Naive thymus-derived CD4-positive, alpha-beta T cell (primary cell): ENCODE results near the gene STH. TPM values are rescaled to one million over a fixed set of nuclear protein-coding genes. Genes with fewer than 3 reads are reported as not detected.

Source experiments
- ATAC-seq: fragments of 150-1000 bp; cut with Tn5 transposase; 2 replicates; pipeline ENCODE4 v1.10.0; 2021; ENCODE audit warnings: mild to moderate bottlenecking, moderate library complexity
- CTCF ChIA-PET: fragments of 350-600 bp; sonication (Branson Sonifier 250); formaldehyde crosslinking; loops from one replicate; lab custom pipeline; 2021; ENCODE audit warnings: antibody characterized with exemption; lab: Charles Lee
- POLR2A ChIA-PET: fragments of 350-600 bp; sonication (Branson Sonifier 250); formaldehyde crosslinking; loops from one replicate; lab custom pipeline; 2021; ENCODE audit warnings: antibody characterized with exemption, inconsistent platforms; lab: Charles Lee
- DNase-seq, 9 donors: peaks; one replicate each; pipeline versions ENCODE4 v3.0.0 to v3.0.0-alpha.2; 2020 to 2022; ENCODE audit warnings: mixed read lengths in 1 of 9
- H3K27ac ChIP-seq: one replicate; pipeline ENCODE4 v1.7.0; 2013; ENCODE audit warnings: mild to moderate bottlenecking, low read depth, low read length, moderate library complexity
- H3K27me3 ChIP-seq, 2 donors: one replicate each; pipeline ENCODE4 v1.7.0; 2013; ENCODE audit warnings: low read length in 2 of 2, mild to moderate bottlenecking in 2 of 2, moderate library complexity in 2 of 2; ENCODE audit not compliant: control insufficient read depth in 2 of 2, insufficient read depth in 2 of 2
- H3K36me3 ChIP-seq, 3 experiments: 1 replicate in 2 of 3; 2 replicates in 1 of 3; pipeline ENCODE4 v1.7.0; 2013; ENCODE audit warnings: low read length in 3 of 3, mild to moderate bottlenecking in 3 of 3, moderate library complexity in 1 of 3; ENCODE audit not compliant: insufficient read depth in 3 of 3, control insufficient read depth in 2 of 3
- H3K4me1 ChIP-seq, 2 donors: one replicate each; pipeline ENCODE4 v1.7.0; 2013; ENCODE audit warnings: low read length in 2 of 2, mild to moderate bottlenecking in 2 of 2, moderate library complexity in 1 of 2; ENCODE audit not compliant: control insufficient read depth in 2 of 2, insufficient read depth in 2 of 2
- H3K4me3 ChIP-seq: 2 replicates; pipeline ENCODE4 v1.7.0; 2013; ENCODE audit warnings: mild to moderate bottlenecking, low read length
- H3K9me3 ChIP-seq, 3 experiments: 1 replicate in 2 of 3; 2 replicates in 1 of 3; pipeline ENCODE4 v1.7.0; 2013; ENCODE audit warnings: low read length in 3 of 3; ENCODE audit not compliant: control insufficient read depth in 2 of 3
- H3K27ac Mint-ChIP-seq, 9 donors: one replicate each; pipeline ENCODE4 v1.8.0; 2020 to 2022; ENCODE audit warnings: mixed read lengths in 9 of 9, mild to moderate bottlenecking in 8 of 9, moderate library complexity in 5 of 9, inconsistent platforms in 2 of 9
- H3K27me3 Mint-ChIP-seq, 5 donors: one replicate each; pipeline ENCODE4 v1.8.0; 2021 to 2022; ENCODE audit warnings: mixed read lengths in 5 of 5, mild to moderate bottlenecking in 1 of 5
- H3K36me3 Mint-ChIP-seq, 5 donors: one replicate each; pipeline ENCODE4 v1.8.0; 2020 to 2022; ENCODE audit warnings: mixed read lengths in 5 of 5, mild to moderate bottlenecking in 3 of 5, inconsistent platforms in 1 of 5
- H3K4me1 Mint-ChIP-seq, 7 donors: one replicate each; pipeline ENCODE4 v1.8.0; 2020 to 2022; ENCODE audit warnings: mixed read lengths in 7 of 7, mild to moderate bottlenecking in 3 of 7, inconsistent platforms in 1 of 7
- H3K4me3 Mint-ChIP-seq, 10 donors: one replicate each; pipeline ENCODE4 v1.8.0; 2020 to 2022; ENCODE audit warnings: mild to moderate bottlenecking in 10 of 10, mixed read lengths in 10 of 10, moderate library complexity in 6 of 10, inconsistent platforms in 2 of 10
- H3K9me3 Mint-ChIP-seq, 11 donors: one replicate each; pipeline ENCODE4 v1.8.0; 2020 to 2022; ENCODE audit warnings: mixed read lengths in 11 of 11, mild to moderate bottlenecking in 4 of 11, inconsistent platforms in 1 of 11, moderate library complexity in 1 of 11
- intact Hi-C, 2 donors: fragments of 100-400 bp; cut with micrococcal nuclease; formaldehyde crosslinking; loops; one replicate each; pipeline ENCODE4 v1.15.1; 2023
- polyA plus RNA-seq, 2 donors: library from polyadenylated mRNA; unstranded; fragments of 300-500 nt; fragmentation: Illumina TruSeq; gene quantifications; one replicate each; pipeline ENCODE4 v1.2.3, GENCODE V29; 2021
- total RNA-seq, 6 experiments: library from RNA in 5 of 6; stranded (reverse) in 5 of 6; gene quantifications; 1 replicate in 5 of 6; 2 replicates in 1 of 6; pipeline ENCODE4 v1.2.3 and lab custom pipeline; 2021 to 2026

STH gene
- total and polyA plus RNA-seq, 7 experiments from 2014 or later: not detected

DNA sequence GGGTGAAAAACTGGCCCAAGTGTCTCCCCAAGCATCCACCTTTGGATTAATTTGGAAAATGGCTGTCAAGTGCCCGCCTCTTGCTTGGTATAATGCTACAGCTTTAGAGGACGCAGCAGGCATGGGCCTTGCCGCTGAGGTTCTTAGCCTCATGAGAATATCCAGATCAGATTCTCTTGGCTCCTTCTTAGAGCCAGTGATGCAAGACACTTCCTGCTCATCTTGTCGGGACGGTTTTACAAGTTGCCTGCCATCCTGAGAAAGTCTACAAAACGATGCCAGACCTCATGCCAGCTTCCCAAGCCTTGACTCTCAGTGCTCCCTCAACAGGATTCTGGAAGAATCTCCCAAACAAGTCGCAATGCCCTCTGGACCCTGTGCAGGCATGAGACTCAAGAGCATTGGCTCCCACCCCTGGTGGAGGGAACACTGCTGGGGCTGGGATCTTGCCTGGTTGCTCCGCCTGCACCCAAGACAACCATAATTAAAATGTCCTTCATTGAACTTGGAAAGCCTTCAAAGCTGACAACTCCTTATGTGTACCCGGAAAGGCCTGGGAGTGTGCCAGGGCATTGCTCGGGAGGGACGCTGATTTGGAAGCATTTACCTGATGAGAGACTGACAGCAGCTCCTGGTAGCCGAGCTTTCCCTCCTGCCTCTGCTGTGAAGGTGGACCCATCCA, 25.8 kb upstream of the STH start:
- peaks cover 0 to 11% (median 5%) of the 10 kb centered on the region in 5 donors for H3K27me3 Mint-ChIP-seq
- peaks cover 0 to 10% (median 2%) of the 10 kb centered on the region in 11 donors for H3K9me3 Mint-ChIP-seq
- H3K4me1 Mint-ChIP-seq: no peaks in the 10 kb centered on the region
- H3K4me3 Mint-ChIP-seq: no peak overlapping the region
- DNase-seq: no peak
- ChIA-PET POLR2A (no interaction called here), CTCF (no interaction called here)
- Histone ChIP-seq H3K9me3 (no peaks in the 10 kb centered on the region), H3K36me3 (no peaks in the 10 kb centered on the region), H3K4me1 (no peaks in the 10 kb centered on the region), H3K27me3 (no peaks in the 10 kb centered on the region), H3K27ac (no peak overlapping the region), H3K4me3 (no peak overlapping the region)
- no peak for ATAC-seq
- H3K36me3 Mint-ChIP-seq: peaks cover 0 to 9% (median 0%) of the 10 kb centered on the region in 5 donors
- no peak overlapping the region for H3K27ac Mint-ChIP-seq
- intact Hi-C loops: no loop called here

DNA sequence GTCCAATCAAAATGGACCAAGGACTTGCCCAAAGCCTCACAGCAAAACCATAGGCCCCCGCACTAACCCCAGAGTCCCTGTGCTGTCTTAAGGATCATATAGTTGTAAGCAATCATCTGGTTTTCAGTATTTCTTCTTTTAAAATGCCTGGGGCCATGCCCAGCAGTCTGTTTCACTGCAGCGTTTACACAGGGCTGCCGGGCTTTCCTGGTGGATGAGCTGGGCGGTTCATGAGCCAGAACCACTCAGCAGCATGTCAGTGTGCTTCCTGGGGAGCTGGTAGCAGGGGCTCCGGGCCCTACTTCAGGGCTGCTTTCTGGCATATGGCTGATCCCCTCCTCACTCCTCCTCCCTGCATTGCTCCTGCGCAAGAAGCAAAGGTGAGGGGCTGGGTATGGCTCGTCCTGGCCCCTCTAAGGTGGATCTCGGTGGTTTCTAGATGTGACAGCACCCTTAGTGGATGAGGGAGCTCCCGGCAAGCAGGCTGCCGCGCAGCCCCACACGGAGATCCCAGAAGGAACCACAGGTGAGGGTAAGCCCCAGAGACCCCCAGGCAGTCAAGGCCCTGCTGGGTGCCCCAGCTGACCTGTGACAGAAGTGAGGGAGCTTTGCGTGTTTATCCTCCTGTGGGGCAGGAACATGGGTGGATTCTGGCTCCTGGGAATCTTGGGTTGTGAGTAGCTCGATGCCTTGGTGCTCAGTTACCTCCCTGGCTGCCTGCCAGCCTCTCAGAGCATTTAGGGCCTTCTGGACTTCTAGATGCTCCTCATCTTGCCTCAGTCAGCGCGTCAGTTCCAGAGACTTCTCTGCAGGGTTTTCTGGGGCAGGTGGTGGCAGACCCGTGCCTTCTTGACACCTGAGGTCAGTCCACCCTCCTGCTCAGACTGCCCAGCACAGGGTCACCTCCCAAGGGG, 24.8 kb upstream of the STH start:
- Mint-ChIP-seq H3K9me3 (peaks cover 0 to 10% (median 2%) of the 10 kb centered on the region in 11 donors), H3K27ac (no peak overlapping the region), H3K36me3 (peaks cover 0 to 9% (median 0%) of the 10 kb centered on the region in 5 donors), H3K4me3 (no peak overlapping the region), H3K4me1 (no peaks in the 10 kb centered on the region), H3K27me3 (peaks cover 0 to 11% (median 2%) of the 10 kb centered on the region in 5 donors)
- Histone ChIP-seq H3K9me3 (no peaks in the 10 kb centered on the region), H3K4me1 (no peaks in the 10 kb centered on the region), H3K4me3 (no peak overlapping the region), H3K27me3 (no peaks in the 10 kb centered on the region), H3K27ac (no peak overlapping the region), H3K36me3 (no peaks in the 10 kb centered on the region)
- ChIA-PET POLR2A (no interaction called here), CTCF (no interaction called here)
- ATAC-seq (no peak), DNase-seq (no peak)
- intact Hi-C loops: no loop called here

DNA sequence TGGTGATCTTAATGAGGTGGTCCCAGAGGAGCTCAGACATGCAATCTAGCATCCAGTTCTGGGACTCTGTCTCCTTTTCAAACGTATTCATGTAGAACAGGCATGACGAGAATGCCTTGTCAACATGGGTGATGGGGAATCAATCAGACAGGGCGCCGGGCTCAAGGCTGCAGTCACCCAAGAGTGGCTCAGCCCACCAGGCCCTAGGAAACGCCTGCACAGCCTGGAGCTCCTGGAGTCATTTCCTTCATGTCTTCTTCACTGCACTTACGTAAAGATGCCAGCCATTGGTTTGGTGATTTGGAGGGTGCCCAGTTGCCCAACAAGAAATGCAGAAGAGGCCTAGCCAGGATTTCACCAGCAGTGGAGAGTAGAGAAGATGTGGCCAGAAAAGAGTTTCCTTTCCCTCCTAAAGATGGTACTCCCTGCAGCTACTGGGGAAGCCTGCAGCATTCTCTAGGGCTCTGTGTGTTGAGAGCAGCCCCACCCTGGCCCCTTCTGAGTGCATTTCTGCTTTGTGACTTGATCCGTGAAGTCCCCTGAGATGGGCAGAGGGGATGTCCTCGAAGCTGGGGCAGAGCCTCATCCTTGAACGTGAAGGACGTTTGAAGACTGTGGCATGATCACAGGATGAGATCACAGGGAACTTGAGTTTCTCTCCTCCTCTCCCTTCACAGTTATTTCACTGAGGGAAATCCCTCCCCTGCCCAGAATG, 24.0 kb upstream of the STH start:
- H3K9me3 ChIP-seq: no peaks in the 10 kb centered on the region
- Mint-ChIP-seq H3K4me1 (no peaks in the 10 kb centered on the region), H3K27ac (no peak overlapping the region), H3K4me3 (no peak overlapping the region), H3K36me3 (peaks cover 0 to 3% (median 0%) of the 10 kb centered on the region in 5 donors), H3K27me3 (peaks cover 0 to 5% (median 0%) of the 10 kb centered on the region in 5 donors), H3K9me3 (peaks cover 0 to 10% (median 2%) of the 10 kb centered on the region in 11 donors)
- no peak overlapping the region for H3K27ac ChIP-seq
- ATAC-seq: peak; percentile 27
- ChIA-PET CTCF (interaction anchor here (0.7 kb wide), 1 partner anchor 227 kb away, joined by 3 read pairs; no protein-coding TSS in a partner anchor), POLR2A (no interaction called here)
- H3K27me3 ChIP-seq: no peaks in the 10 kb centered on the region
- H3K4me1 ChIP-seq: no peaks in the 10 kb centered on the region
- intact Hi-C loops: no loop called here
- no peak for DNase-seq
- H3K4me3 ChIP-seq: no peak overlapping the region
- no peaks in the 10 kb centered on the region for H3K36me3 ChIP-seq

DNA sequence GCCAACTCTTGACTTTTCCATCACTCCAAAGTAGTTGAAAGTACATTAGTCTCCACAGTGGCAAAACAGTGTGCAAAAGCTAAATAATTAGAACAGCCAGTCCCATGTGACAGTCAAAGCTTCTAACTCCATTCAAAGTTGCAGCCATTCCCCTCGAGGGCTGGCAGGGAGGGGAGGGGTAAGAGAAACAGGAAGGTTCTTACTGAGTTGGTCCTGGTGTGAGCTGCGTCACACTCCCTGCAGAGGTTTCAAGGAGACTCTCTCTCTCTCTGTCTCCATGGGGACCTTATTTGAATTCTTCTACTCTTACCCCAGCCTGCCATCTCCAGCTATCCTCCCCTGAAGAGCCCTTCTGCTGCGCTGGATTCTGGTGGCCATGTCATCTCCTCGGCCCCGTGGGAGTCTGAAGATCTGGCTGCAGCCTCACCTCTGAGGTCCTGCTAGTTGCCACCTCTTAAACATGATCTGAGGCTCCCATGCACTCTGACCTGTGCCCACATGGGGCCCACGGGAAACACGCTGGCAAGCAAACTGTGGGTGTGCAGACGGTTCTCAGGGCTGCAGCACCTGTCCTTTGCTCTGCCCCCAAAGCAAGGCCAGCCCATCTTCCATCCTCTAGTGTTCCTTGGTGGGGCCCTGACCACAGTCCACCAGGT, 23.3 kb upstream of the STH start:
- Mint-ChIP-seq H3K4me3 (no peak overlapping the region), H3K27me3 (peaks cover 0 to 4% (median 0%) of the 10 kb centered on the region in 5 donors), H3K4me1 (no peaks in the 10 kb centered on the region), H3K36me3 (peaks cover 0 to 3% (median 0%) of the 10 kb centered on the region in 5 donors), H3K27ac (no peak overlapping the region), H3K9me3 (peaks cover 0 to 10% (median 2%) of the 10 kb centered on the region in 11 donors)
- ATAC-seq: no peak
- ChIA-PET CTCF (interaction anchor here (0.7 kb wide), 1 partner anchor 226 kb away, joined by 3 read pairs; no protein-coding TSS in a partner anchor), POLR2A (no interaction called here)
- Histone ChIP-seq H3K4me1 (no peaks in the 10 kb centered on the region), H3K4me3 (no peak overlapping the region), H3K27ac (no peak overlapping the region), H3K9me3 (no peaks in the 10 kb centered on the region), H3K36me3 (no peaks in the 10 kb centered on the region), H3K27me3 (no peaks in the 10 kb centered on the region)
- intact Hi-C loops: no loop called here
- no peak for DNase-seq

DNA sequence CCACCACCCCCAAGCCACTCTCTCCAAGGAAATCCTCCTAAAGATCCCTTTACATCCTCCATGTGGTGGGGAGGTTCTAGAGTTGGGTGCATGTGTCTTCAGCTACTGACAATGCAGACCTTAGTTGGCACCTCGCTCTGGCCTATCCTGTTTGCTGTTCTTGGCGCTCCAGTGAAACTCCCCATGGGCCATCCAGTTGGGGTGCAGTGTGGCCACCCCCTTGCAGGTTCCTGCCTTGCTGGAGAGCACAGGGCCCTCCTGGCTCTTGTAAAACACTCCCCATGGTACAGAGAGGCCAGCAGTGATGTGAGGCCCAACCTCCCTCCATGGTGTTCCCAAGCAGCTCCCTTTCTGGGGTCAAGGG, 22.7 kb upstream of the STH start:
- Mint-ChIP-seq H3K36me3 (peaks cover 0 to 3% (median 0%) of the 10 kb centered on the region in 5 donors), H3K9me3 (peaks cover 0 to 10% (median 2%) of the 10 kb centered on the region in 11 donors), H3K4me1 (no peaks in the 10 kb centered on the region), H3K4me3 (no peak overlapping the region), H3K27ac (no peak overlapping the region), H3K27me3 (peaks cover 0 to 4% (median 0%) of the 10 kb centered on the region in 5 donors)
- CTCF ChIA-PET: no interaction called here
- H3K27me3 ChIP-seq: no peaks in the 10 kb centered on the region
- H3K27ac ChIP-seq: no peak overlapping the region
- DNase-seq (no peak), ATAC-seq (no peak)
- POLR2A ChIA-PET: no interaction called here
- no peaks in the 10 kb centered on the region for H3K36me3 ChIP-seq
- no peaks in the 10 kb centered on the region for H3K9me3 ChIP-seq
- H3K4me1 ChIP-seq: no peaks in the 10 kb centered on the region
- intact Hi-C loops: no loop called here
- no peak overlapping the region for H3K4me3 ChIP-seq
